ENCODE measurements around the gene STK33. TPM values are rescaled to one million over a fixed set of nuclear protein-coding genes. Genes with fewer than 3 reads are reported as not detected.

Gene STK33
- total RNA-seq, 1 donor from 2014 or later = 0.53 TPM

- TF ChIP-seq CTCF (IDR thresholded peaks at IDR 0.05; ENCODE audit: insufficient read depth, low read length, severe bottlenecking) = no peak
- no peak for FAIRE-seq
- Histone ChIP-seq H3K27me3 (ENCODE audit: control insufficient read depth, insufficient read depth, low read length) (no peaks in the 10 kb centered on the region), H3K36me3 (ENCODE audit: control insufficient read depth, insufficient read depth, low read length) (no peaks in the 10 kb centered on the region), H3K4me3 (ENCODE audit: low read depth, low read length) (no peak overlapping the region)
- DNase-seq (ENCODE audit: low read depth) = peak; percentile 85
Observed at GRCh38 chr11:8577791-8578581, 16.0 kb downstream of the STK33 start.

GRCh38 chr11:8574798-8575197 lies 19.2 kb downstream of the STK33 start:
- Histone ChIP-seq H3K27me3 (ENCODE audit: control insufficient read depth, insufficient read depth, low read length) (no peaks in the 10 kb centered on the region), H3K4me3 (ENCODE audit: low read depth, low read length) (no peak overlapping the region), H3K36me3 (ENCODE audit: control insufficient read depth, insufficient read depth, low read length) (no peaks in the 10 kb centered on the region)
- no peak for TF ChIP-seq CTCF (IDR thresholded peaks at IDR 0.05; ENCODE audit: insufficient read depth, low read length, severe bottlenecking)
- FAIRE-seq = no peak
- no peak for DNase-seq (ENCODE audit: low read depth)

GRCh38 chr11:8573777-8574176 lies 20.3 kb downstream of the STK33 start:
- FAIRE-seq (no peak), DNase-seq (ENCODE audit: low read depth) (no peak)
- no peak overlapping the region for H3K4me3 ChIP-seq (ENCODE audit: low read depth, low read length)
- no peaks in the 10 kb centered on the region for H3K36me3 ChIP-seq (ENCODE audit: control insufficient read depth, insufficient read depth, low read length)
- TF ChIP-seq CTCF (IDR thresholded peaks at IDR 0.05; ENCODE audit: insufficient read depth, low read length, severe bottlenecking) = no peak
- H3K27me3 ChIP-seq (ENCODE audit: control insufficient read depth, insufficient read depth, low read length) = no peaks in the 10 kb centered on the region

- Histone ChIP-seq H3K27me3 (ENCODE audit: control insufficient read depth, insufficient read depth, low read length) (no peaks in the 10 kb centered on the region), H3K4me3 (ENCODE audit: low read depth, low read length) (no peak overlapping the region), H3K36me3 (ENCODE audit: control insufficient read depth, insufficient read depth, low read length) (no peaks in the 10 kb centered on the region)
- TF ChIP-seq CTCF (IDR thresholded peaks at IDR 0.05; ENCODE audit: insufficient read depth, low read length, severe bottlenecking) = no peak
- DNase-seq (ENCODE audit: low read depth) (peak; percentile 88), FAIRE-seq (no peak)
Observed at GRCh38 chr11:8567602-8568198, 26.3 kb downstream of the STK33 start.

GRCh38 chr11:8566613-8567210 lies 27.3 kb downstream of the STK33 start:
- Histone ChIP-seq H3K27me3 (ENCODE audit: control insufficient read depth, insufficient read depth, low read length) (no peaks in the 10 kb centered on the region), H3K4me3 (ENCODE audit: low read depth, low read length) (no peak overlapping the region), H3K36me3 (ENCODE audit: control insufficient read depth, insufficient read depth, low read length) (no peaks in the 10 kb centered on the region)
- no peak for FAIRE-seq
- peak; percentile 30 for TF ChIP-seq CTCF (IDR thresholded peaks at IDR 0.05; ENCODE audit: insufficient read depth, low read length, severe bottlenecking)
- peak; percentile 78 for DNase-seq (ENCODE audit: low read depth)
